ENCODE measurements around the gene FGF18. TPM values are rescaled to one million over a fixed set of nuclear protein-coding genes. Genes with fewer than 3 reads are reported as not detected.
A peak's percentile ranks its signal among the peaks of the same experiment; 100 is the strongest.

The FGF18 gene
- total and polyA plus RNA-seq, 9 donors = 0.27 to 7.9 (median 0.53) TPM; not detected in 1

- H3K27me3 ChIP-seq = peaks cover 2% of the 10 kb centered on the region
- 1 to 2% (median 1%) methylated on average over 48 to 95 of the region's 95 CpGs for WGBS, 3 donors
- H3K9me3 ChIP-seq = no peaks in the 10 kb centered on the region
- no peak overlapping the region for H3K27ac ChIP-seq
- H3K4me1 ChIP-seq (ENCODE audit: insufficient read depth) = peaks cover 6% of the 10 kb centered on the region
- peak in 3 of 5 donors; percentile 26 to 53 (median 42) for DNase-seq
- intact Hi-C loops (cut with DNase I) = loop anchor here in 3 of 4 donors (5.0 to 10.0 kb wide), 4 partner anchors 195 to 765 kb away; partner anchors contain the start of gene STK10 (in 1 of the 3)
- peak overlapping the region; percentile 25 for H3K4me3 ChIP-seq
- no peaks in the 10 kb centered on the region for H3K36me3 ChIP-seq
- TF ChIP-seq CTCF (IDR thresholded peaks at IDR 0.05) (no peak), EP300 (IDR thresholded peaks at IDR 0.05) (no peak), POLR2A (IDR thresholded peaks at IDR 0.05) (no peak)
Observed at GRCh38 chr5:171419688-171420430, 412 bp downstream of the FGF18 start.

- 1 to 2% (median 1%) methylated on average over 54 to 65 of the region's 65 CpGs for WGBS, 3 donors
- TF ChIP-seq EP300 (IDR thresholded peaks at IDR 0.05) (no peak), CTCF (IDR thresholded peaks at IDR 0.05) (no peak), POLR2A (IDR thresholded peaks at IDR 0.05) (no peak)
Observed at GRCh38 chr5:171420431-171421241, 1.2 kb downstream of the FGF18 start.

GRCh38 chr5:171421331-171422262 lies 2.1 kb downstream of the FGF18 start:
- H3K36me3 ChIP-seq = no peaks in the 10 kb centered on the region
- H3K9me3 ChIP-seq = no peaks in the 10 kb centered on the region
- H3K27ac ChIP-seq = no peak overlapping the region
- peak in 1 of 5 donors; percentile 34 for DNase-seq
- H3K4me3 ChIP-seq = no peak overlapping the region
- no peak for TF ChIP-seq CTCF (IDR thresholded peaks at IDR 0.05)
- no peak for TF ChIP-seq EP300 (IDR thresholded peaks at IDR 0.05)
- TF ChIP-seq POLR2A (IDR thresholded peaks at IDR 0.05) = no peak
- WGBS, 3 donors = 52 to 59% (median 58%) methylated on average over 16 of the region's 16 CpGs
- intact Hi-C loops (cut with DNase I) = loop anchor here in 3 of 4 donors (5.0 kb wide), 2 partner anchors 486 to 491 kb away; no protein-coding TSS in a partner anchor
- peaks cover 2% of the 10 kb centered on the region for H3K27me3 ChIP-seq
- H3K4me1 ChIP-seq (ENCODE audit: insufficient read depth) = peaks cover 6% of the 10 kb centered on the region

More at GRCh38 chr5:171420431-171421241, 1.2 kb downstream of the FGF18 start:
- no peaks in the 10 kb centered on the region for H3K36me3 ChIP-seq
- no peaks in the 10 kb centered on the region for H3K9me3 ChIP-seq
- H3K4me3 ChIP-seq = no peak overlapping the region
- H3K27me3 ChIP-seq = peaks cover 2% of the 10 kb centered on the region
- peaks cover 6% of the 10 kb centered on the region for H3K4me1 ChIP-seq (ENCODE audit: insufficient read depth)
- intact Hi-C loops (cut with DNase I) = loop anchor here in 3 of 4 donors (5.0 kb wide), 2 partner anchors 487 to 492 kb away; no protein-coding TSS in a partner anchor
- DNase-seq = peak; percentile 65 to 86 (median 74)
- no peak overlapping the region for H3K27ac ChIP-seq
